ENCODE data around the gene RNF2.

The RNF2 gene

DNA sequence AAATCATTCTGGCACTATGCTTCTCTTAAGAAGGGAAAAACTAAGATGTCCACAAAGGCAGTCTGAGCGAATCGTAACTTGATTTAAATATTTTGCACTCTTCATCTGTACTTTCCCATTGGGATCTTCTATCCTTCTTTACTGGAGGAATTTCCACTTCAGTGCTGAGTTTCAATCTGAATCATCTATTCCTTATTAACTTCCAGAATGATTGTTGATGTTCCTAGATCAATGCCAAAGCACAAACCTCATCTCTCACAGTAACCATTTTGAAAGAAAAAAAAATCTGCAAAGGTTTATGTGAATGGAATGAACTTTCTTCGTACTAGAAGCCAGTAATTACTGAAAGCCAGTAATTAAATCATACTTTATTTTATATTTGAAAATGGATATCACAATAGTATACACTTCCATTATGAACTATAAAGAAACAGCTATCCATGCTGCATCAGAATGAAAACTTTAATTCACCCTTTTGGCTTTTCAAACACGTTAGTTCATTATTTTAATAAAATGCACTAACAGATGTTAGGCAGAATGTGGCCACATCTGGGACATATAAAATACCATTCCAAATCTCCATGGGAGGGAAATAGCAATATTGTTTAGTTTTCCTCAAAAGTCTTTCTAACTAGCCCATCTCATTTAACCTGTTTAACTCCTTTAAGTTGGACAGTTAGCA lies 5.5 kb upstream of the RNF2 start:
- DNase-seq = no peak
- TF ChIP-seq GATA1 (IDR thresholded peaks at IDR 0.05; ENCODE audit: low read depth, low read length) = no peak
- TF ChIP-seq POLR2A (IDR thresholded peaks at IDR 0.05; ENCODE audit: low read length) = no peak

DNA sequence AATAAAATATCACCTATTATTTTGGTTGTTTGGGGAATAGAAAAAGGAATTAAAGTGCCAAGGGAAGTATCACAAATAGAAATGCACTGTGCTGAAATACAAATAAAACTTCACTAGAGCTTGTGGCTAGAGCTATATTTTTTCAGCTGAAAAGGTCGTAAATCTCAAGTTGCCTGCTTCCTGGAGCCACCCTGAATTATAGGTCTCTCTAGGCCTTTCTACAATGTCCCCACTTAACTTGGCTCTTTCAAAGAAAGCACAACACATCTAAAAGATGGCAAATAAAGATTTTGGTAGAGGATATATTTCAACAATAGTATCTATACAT lies 5.0 kb upstream of the RNF2 start:
- TF ChIP-seq POLR2A (IDR thresholded peaks at IDR 0.05; ENCODE audit: low read length) (no peak), GATA1 (IDR thresholded peaks at IDR 0.05; ENCODE audit: low read depth, low read length) (no peak)
- DNase-seq = no peak

DNA sequence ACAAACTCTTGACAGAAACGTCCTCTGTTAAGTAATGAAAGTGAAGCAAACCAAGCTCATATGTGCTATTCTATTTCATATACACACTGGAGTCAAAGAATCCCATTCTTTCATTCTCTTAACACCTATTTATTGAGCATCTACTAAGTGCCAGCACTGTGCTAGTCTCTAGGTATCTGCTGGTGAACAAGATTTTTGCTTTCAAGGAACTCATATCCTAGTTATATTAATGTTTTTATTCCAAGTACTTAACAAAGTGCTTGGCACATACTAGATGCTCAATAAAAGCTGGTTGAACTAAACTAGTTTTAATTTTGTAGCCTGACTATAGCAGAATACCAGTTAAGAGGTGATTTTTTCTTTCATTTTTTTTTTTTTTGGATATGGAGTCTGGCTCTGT lies 3.6 kb upstream of the RNF2 start:
- no peak for DNase-seq
- TF ChIP-seq POLR2A (IDR thresholded peaks at IDR 0.05; ENCODE audit: low read length) (no peak), GATA1 (IDR thresholded peaks at IDR 0.05; ENCODE audit: low read depth, low read length) (no peak)

DNA sequence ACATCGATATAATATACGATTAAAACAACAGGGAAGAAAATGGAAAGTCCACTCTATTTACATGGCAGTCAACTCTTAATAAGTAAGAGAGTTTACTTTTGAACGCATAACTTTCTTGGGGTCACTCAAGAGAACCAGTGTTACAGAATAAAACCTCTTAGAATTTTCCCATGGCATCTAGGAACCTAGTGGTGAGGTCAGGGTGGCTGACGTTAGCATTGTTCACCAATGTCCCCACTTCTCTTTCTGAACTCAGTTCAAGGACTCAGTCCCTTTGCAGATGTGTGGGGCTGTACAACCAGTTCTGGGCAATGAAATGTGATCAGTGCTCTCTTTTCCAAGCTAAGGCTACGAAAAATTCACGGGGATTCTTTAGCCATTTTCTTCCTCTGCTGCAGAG lies 2.6 kb upstream of the RNF2 start:
- TF ChIP-seq POLR2A (IDR thresholded peaks at IDR 0.05; ENCODE audit: low read length) (no peak), GATA1 (IDR thresholded peaks at IDR 0.05; ENCODE audit: low read depth, low read length) (no peak)

DNA sequence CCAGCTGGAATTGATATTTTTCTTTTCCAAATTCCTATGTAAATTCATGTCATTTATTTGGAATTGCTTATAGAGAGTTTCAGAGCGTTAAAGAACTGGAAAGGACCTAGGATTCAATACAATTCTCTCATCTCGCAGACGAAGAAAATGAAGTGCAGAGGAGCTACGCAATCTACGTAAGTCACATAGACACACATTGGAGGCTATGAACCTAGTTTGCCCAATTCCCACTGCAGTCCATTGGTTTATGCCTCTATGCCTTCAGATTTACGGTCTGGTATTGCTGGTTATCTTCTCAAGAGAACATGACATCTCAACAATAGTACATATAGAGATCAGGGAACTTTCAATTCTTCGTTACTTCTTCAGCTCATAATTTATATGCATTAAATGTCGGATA lies 971 bp upstream of the RNF2 start:
- TF ChIP-seq POLR2A (IDR thresholded peaks at IDR 0.05; ENCODE audit: low read length) (no peak), GATA1 (IDR thresholded peaks at IDR 0.05; ENCODE audit: low read depth, low read length) (no peak)
- peak; percentile 13 to 36 for DNase-seq

More for the DNA sequence above, 2.6 kb upstream of the RNF2 start:
- no peak for DNase-seq

DNA sequence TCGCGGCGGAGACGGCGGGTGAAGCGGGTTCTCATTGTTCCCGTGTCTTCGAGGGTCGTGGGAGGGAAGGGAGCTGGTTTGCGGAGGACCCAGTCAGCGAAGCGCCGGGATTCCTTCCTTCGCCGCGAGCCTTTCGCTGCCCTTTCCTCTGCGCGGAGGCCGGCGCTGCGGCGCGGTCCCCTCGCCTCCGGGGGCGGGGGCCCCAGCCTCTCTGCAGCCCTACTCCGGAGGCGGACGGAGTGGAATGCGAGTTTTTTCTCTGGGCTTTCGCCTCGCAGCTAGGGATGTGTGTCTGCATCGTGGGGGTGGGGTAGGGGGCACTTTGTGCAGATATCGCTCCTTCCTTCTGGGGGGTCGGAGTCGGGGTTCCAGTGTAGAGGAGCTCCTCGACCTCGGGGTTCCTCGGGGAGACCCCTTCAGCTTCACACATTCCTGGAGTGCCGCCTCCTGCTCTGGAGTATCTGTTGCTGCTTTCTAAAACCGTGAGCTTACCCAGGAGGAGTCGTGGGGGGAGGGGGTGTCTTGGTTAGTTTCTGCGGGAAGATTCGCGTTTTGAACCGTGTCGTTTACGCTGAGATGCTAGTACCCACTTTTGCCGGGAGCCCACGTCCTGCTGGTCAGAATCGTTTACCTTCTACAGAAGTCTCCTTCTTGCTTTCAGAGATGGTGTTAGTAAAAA lies 595 bp downstream of the RNF2 start:
- DNase-seq = peak; percentile 71 to 75

DNA sequence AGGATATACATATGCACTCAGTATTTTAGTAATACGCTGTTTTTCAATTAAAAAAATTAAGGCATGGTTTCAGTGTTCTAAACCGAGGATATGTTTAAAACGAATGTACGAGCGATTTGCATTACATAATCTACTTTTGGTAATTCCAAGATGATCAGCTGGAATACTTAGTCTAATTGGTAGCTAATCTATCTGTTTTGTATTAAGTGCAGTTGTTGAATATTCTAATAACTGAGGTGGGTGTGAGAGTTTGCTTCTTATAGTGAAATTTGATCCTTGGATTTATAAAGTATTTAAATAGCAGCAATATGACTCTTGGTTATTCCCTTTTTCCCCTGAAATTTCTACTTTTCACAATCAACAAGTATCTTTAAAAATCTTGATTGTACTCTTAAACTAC lies 1.3 kb downstream of the RNF2 start:
- TF ChIP-seq POLR2A (IDR thresholded peaks at IDR 0.05; ENCODE audit: low read length) (no peak), GATA1 (IDR thresholded peaks at IDR 0.05; ENCODE audit: low read depth, low read length) (no peak)
- peak in 1 of 2 experiments; percentile 42 for DNase-seq

More for the DNA sequence above, 595 bp downstream of the RNF2 start:
- TF ChIP-seq POLR2A (IDR thresholded peaks at IDR 0.05; ENCODE audit: low read length) (no peak), GATA1 (IDR thresholded peaks at IDR 0.05; ENCODE audit: low read depth, low read length) (no peak)

DNA sequence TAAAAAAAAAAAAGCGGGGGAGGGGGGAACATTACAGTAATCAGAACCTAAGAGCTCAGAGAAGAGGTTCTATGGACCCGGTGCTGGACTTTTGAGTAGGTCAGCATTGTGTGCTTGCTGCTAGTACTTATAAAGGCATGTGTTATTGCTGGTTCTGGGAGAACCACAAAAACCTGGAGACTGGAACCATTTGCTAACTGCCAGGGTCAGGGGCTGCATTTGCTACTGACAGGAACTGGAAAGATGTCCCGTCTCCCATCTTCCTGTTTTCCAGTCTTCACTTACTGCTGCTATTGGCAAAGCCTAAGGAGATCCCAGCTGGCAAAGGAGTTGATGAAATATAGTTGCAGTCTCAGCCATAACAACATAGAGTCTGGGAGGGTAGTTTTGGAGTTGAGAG lies 4.3 kb downstream of the RNF2 start:
- DNase-seq = no peak
- TF ChIP-seq POLR2A (IDR thresholded peaks at IDR 0.05; ENCODE audit: low read length) (no peak), GATA1 (IDR thresholded peaks at IDR 0.05; ENCODE audit: low read depth, low read length) (no peak)

DNA sequence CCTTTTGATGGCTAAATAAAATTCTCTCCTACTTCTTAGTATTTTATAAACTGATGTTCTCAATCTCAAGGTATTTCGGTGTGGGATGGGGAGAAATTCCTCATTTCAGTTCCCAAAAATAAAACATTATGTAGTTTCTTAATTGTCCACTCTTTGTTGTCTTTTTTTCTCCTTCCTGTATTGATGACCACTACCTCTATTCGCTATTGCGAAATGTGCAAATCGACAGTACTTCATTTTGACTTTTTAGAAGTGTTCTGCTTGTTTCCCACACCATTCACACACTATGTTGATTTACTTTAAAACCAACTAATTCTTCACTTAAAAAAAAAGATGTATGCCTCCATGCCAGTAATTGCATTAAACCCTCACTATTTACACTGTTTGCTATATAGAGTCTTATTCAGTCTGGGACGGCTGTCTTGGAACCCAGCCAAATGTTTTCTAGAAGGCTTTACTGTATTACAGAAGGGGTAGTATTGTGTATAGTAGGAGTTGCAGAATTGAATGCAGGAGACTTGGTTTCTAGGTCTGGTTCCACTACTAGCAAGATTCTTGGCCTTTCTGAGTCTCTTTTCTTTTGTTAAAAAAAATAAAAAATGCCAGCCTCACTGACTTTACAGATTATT lies 5.6 kb downstream of the RNF2 start:
- TF ChIP-seq GATA1 (IDR thresholded peaks at IDR 0.05; ENCODE audit: low read depth, low read length) (no peak), POLR2A (IDR thresholded peaks at IDR 0.05; ENCODE audit: low read length) (no peak)
- DNase-seq = peak; percentile 22 to 41

DNA sequence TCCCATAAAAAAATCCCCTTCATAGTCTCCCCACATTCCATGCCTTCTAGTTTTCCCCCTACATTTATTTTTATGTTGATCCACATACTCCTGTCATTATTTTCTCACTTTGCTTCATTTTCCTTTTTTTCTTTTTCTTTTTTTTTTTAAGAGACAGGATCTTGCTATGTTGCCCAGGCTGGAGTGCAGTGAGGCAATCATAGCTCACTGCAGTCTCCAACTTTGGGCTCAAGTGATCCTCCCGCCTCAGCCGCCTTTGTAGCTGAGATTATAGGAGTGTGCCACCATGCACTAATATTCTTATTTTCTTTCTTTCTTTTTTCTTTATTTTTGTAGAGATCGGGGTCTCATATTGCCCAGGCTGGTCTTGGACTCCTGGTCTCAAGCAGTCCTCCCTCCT lies 7.8 kb downstream of the RNF2 start:
- DNase-seq = no peak
- TF ChIP-seq GATA1 (IDR thresholded peaks at IDR 0.05; ENCODE audit: low read depth, low read length) (no peak), POLR2A (IDR thresholded peaks at IDR 0.05; ENCODE audit: low read length) (no peak)

DNA sequence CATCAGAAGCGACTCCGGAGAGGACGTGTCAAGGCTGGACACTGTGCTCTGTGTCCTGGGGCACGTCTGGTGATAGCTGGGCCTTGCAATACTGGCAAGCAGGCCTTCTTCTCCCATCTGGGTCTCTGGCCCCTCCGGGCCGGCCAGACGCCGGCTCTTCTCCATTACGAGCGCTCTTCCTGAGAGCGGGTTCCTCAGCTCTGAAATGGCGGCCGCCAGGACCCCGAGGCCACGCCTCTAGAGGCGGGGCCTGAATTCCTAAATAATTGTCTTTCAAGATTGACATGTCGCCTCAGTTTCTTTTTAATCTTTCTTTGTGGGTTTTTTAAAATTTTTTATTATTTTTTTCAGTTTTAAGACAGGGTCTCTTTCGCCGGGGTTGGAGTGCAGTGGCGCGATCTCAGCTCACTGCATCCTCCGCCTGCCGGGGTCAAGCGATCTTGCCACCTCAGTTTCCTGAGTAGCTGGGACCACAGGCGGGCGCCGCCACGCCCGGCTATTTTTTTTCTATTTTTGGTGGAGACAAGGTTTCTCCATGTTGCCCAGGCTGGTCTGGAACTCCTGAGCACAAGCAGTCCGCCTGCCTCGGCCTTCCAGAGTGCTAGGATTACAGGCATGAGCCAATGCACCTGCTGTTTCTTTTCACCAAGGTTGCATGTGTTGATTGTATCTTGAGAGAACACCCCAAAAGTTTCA lies 9.2 kb downstream of the RNF2 start:
- no peak for DNase-seq
- TF ChIP-seq POLR2A (IDR thresholded peaks at IDR 0.05; ENCODE audit: low read length) (no peak), GATA1 (IDR thresholded peaks at IDR 0.05; ENCODE audit: low read depth, low read length) (no peak)

DNA sequence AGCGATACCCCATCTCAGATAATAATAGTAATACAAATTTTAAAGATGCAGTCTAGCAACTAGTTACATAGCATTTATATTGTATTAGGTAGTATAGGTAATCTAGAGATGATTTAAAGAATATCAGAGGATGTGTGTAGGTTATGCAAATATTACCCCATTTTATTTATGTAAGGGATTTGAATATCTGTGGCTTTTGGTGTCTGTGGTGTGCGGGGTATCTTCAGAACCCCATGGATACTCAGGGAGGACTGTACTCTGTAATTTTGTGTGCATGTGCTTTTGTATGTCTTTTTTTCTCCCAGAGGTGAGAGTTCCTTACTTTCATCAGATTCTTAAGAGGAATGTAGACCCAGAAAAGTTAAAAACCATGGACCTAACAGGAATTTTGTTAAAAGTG lies 12.8 kb downstream of the RNF2 start:
- TF ChIP-seq POLR2A (IDR thresholded peaks at IDR 0.05; ENCODE audit: low read length) (no peak), GATA1 (IDR thresholded peaks at IDR 0.05; ENCODE audit: low read depth, low read length) (no peak)
- DNase-seq = no peak

DNA sequence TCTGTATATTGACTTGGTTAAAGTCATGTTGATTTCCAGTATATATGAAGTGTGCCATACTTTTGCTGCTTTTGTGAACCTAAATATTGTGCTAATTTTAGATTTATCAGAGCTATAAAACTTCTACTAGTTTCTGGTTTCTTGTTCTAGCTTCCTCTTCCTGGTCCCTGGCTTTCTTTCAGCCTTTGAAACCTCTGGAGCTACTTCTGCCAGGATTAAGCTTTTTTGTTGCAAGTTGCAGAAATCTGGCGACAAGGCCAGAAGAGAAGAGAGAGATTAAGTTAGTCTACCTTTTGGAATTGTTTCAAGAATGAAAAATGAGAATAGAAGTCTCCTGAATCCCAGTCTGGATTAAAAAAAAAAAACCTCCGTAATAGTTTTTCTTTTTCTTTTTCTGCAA lies 13.5 kb downstream of the RNF2 start:
- no peak for DNase-seq
- no peak for TF ChIP-seq POLR2A (IDR thresholded peaks at IDR 0.05; ENCODE audit: low read length)
- no peak for TF ChIP-seq GATA1 (IDR thresholded peaks at IDR 0.05; ENCODE audit: low read depth, low read length)

DNA sequence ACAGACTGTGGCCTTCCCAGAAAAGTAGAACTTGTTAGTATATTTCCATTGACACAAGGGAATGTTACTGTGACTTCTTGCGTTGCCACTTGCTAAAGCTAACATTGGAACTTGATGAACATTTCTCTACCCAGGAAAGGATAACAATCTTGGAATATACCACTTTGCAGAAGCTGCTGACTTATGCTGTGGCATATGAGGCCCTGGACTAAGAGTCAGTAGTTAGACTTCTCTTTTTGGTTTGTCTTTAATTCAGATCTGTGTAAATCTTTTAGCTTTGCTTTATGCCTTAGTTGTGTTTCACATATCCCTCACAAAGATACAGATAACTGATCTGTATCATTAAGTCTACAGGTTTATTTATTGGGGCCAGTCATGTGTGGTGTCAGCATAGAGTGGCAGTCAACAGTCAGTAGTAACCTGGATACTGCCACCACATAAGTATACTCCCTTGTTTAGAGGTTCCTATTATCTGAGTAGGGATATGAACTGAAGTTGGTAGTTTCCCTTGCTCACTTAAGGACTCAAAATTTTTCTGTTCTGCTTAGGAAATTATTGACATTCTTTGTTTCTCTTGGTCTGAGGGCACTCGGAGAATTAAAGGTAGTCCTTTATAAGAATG lies 14.7 kb downstream of the RNF2 start:
- TF ChIP-seq POLR2A (IDR thresholded peaks at IDR 0.05; ENCODE audit: low read length) (no peak), GATA1 (IDR thresholded peaks at IDR 0.05; ENCODE audit: low read depth, low read length) (no peak)
- no peak for DNase-seq

All from erythroblast (primary cell).